ENCODE results near the gene FBXW10. TPM values are rescaled to one million over a fixed set of nuclear protein-coding genes. Genes with fewer than 3 reads are reported as not detected.

FBXW10 gene
- total RNA-seq: under 0.01 and 0.14 TPM in 2 replicates

DNA sequence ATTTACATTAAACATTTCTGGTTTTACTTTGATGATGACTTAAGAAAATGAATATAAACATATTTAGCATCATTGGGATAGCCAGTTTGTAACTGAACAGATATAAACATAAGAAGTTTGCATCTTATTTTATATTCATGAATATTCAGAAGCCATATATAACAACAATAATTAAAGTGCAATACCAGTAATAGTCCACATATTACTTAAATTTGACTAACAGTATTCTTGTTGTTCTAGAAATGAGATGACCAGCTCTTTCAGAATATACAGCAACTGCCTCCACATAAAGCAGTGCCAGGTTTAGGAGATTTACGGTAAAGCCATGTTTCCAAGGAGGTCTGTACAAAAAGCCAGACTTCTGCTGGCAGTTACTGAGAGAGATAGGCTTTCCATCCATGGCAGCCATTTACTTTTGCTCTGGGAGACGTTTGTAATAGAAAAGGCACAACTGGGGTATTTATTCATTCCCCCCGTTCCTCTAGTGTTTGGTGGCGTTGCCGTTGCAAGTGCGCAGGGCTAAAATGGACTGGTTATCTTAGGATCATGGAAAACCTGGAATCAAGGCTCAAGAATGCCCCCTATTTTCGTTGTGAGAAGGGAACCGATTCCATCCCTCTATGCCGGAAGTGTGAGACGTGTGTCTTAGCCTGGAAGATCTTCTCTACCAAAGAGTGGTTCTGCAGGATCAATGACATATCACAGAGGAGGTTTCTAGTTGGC is at the start of gene FBXW10:
TSS of gene FBXW10 (plus strand) at position 356 of the 723 bp plus-strand sequence. CDS start at position 547, 191 bp downstream.

GRCh38 chr17:18780991-18781718 is 37.3 kb downstream of the FBXW10 start, which contains the start of gene TVP23B:
TSS of gene TVP23B (plus strand) at chr17:18781183. CDS start at chr17:18781294, 111 bp downstream.

Other genes starting within 250 kb of the FBXW10 start
- gene TBC1D28, start 99.7 kb upstream of the FBXW10 start, total RNA-seq: not detected in 2 replicates
- 2.1 and 3.0 TPM in 2 replicates for gene FOXO3B, start 61.7 kb upstream of the FBXW10 start, total RNA-seq
- 126 and 183 TPM in 2 replicates for gene TVP23B, start 37.1 kb downstream of the FBXW10 start, total RNA-seq
- 46.4 and 50.6 TPM in 2 replicates for gene PRPSAP2, start 114.1 kb downstream of the FBXW10 start, total RNA-seq
- gene SLC5A10, start 208.1 kb downstream of the FBXW10 start, total RNA-seq: under 0.01 and 0.07 TPM in 2 replicates